Measurements from ENCODE around the gene CSRP1. TPM values are rescaled to one million over a fixed set of nuclear protein-coding genes. Genes with fewer than 3 reads are reported as not detected.
A peak's percentile ranks its signal among the peaks of the same experiment; 100 is the strongest.

CSRP1 gene
- total RNA-seq, 1 donor from 2014 or later = 11.4 TPM

DNA sequence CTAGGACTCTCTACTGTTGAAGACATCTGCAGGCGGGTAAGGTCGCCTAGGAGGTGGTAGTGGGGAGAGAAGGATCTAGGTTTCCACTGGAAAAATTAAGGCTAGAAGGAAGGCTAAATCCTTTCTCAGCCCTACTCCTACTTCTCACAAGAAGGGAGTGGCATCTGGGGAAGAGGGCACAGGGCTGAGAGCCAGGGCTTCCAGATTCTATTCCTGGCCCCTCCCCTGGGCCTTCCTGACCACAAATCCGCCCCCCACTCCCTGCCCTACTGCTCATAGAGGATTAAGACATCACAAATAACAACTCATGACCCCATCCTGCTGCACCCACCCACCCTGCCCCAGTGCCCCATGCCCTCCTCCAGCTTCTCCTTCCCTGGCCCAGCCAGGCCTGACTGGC, 40.4 kb downstream of the CSRP1 start:
- H3K4me3 Mint-ChIP-seq = peak overlapping the region; percentile 97
- peaks cover 13% of the 10 kb centered on the region for H3K36me3 Mint-ChIP-seq
- H3K27ac Mint-ChIP-seq = peak overlapping the region; percentile 54
- DNase-seq (ENCODE audit: low spot score in 2 of 2, unreplicated experiment in 2 of 2) = no peak
- H3K27me3 Mint-ChIP-seq (ENCODE audit: low read depth) = no peaks in the 10 kb centered on the region
- no peaks in the 10 kb centered on the region for H3K9me3 Mint-ChIP-seq
- H3K4me1 Mint-ChIP-seq = peaks cover 42% of the 10 kb centered on the region
- TF ChIP-seq, protein P1, sequence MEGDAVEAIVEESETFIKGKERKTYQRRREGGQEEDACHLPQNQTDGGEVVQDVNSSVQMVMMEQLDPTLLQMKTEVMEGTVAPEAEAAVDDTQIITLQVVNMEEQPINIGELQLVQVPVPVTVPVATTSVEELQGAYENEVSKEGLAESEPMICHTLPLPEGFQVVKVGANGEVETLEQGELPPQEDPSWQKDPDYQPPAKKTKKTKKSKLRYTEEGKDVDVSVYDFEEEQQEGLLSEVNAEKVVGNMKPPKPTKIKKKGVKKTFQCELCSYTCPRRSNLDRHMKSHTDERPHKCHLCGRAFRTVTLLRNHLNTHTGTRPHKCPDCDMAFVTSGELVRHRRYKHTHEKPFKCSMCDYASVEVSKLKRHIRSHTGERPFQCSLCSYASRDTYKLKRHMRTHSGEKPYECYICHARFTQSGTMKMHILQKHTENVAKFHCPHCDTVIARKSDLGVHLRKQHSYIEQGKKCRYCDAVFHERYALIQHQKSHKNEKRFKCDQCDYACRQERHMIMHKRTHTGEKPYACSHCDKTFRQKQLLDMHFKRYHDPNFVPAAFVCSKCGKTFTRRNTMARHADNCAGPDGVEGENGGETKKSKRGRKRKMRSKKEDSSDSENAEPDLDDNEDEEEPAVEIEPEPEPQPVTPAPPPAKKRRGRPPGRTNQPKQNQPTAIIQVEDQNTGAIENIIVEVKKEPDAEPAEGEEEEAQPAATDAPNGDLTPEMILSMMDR (IDR thresholded peaks at IDR 0.05; ENCODE audit: unreplicated experiment) = no peak

DNA sequence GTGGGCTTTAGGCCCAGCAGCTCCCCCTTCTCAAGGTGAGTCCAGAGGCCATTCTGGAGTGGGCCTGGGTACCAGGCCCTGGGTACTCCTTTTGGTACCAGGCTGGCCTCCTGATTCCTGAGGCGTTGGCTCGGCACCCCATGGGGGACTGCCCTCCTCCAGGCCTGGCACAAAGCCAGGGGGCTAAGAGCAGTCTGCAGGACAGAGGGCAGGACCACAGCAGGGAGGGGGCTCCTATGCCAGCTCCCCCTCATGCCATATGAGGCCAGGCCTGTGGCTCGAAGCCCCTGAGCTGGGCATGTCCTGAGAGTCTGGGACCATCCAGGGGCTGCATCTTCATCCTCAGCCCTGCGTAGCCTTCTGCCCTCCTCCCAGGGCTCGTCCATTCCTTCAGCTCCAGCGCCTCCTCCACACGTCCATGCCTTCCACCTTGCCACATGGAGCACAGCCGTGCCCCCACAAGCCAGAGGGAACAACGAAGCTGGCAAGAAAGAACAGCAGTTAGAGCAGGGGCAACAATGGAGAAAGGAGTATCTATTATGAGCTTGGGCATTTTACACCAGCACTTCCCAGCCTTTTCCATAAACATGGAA, 41.1 kb downstream of the CSRP1 start:
- H3K4me3 Mint-ChIP-seq = peak overlapping the region; percentile 97
- H3K9me3 Mint-ChIP-seq = no peaks in the 10 kb centered on the region
- DNase-seq (ENCODE audit: low spot score in 2 of 2, unreplicated experiment in 2 of 2) = no peak
- TF ChIP-seq, protein P1 (IDR thresholded peaks at IDR 0.05; ENCODE audit: unreplicated experiment) = no peak
- H3K36me3 Mint-ChIP-seq = peaks cover 13% of the 10 kb centered on the region
- peak overlapping the region; percentile 54 for H3K27ac Mint-ChIP-seq
- no peaks in the 10 kb centered on the region for H3K27me3 Mint-ChIP-seq (ENCODE audit: low read depth)
- H3K4me1 Mint-ChIP-seq = peaks cover 48% of the 10 kb centered on the region

- no peak for DNase-seq (ENCODE audit: low spot score in 2 of 2, unreplicated experiment in 2 of 2)
- H3K27me3 Mint-ChIP-seq (ENCODE audit: low read depth) = no peaks in the 10 kb centered on the region
- H3K4me1 Mint-ChIP-seq = peaks cover 43% of the 10 kb centered on the region
- H3K36me3 Mint-ChIP-seq = peaks cover 13% of the 10 kb centered on the region
- no peaks in the 10 kb centered on the region for H3K9me3 Mint-ChIP-seq
- no peak overlapping the region for H3K4me3 Mint-ChIP-seq
- peak overlapping the region; percentile 65 for H3K27ac Mint-ChIP-seq
- TF ChIP-seq, protein P1 (IDR thresholded peaks at IDR 0.05; ENCODE audit: unreplicated experiment) = no peak
Measured at GRCh38 chr1:201463071-201463552, 43.8 kb downstream of the CSRP1 start.

DNA sequence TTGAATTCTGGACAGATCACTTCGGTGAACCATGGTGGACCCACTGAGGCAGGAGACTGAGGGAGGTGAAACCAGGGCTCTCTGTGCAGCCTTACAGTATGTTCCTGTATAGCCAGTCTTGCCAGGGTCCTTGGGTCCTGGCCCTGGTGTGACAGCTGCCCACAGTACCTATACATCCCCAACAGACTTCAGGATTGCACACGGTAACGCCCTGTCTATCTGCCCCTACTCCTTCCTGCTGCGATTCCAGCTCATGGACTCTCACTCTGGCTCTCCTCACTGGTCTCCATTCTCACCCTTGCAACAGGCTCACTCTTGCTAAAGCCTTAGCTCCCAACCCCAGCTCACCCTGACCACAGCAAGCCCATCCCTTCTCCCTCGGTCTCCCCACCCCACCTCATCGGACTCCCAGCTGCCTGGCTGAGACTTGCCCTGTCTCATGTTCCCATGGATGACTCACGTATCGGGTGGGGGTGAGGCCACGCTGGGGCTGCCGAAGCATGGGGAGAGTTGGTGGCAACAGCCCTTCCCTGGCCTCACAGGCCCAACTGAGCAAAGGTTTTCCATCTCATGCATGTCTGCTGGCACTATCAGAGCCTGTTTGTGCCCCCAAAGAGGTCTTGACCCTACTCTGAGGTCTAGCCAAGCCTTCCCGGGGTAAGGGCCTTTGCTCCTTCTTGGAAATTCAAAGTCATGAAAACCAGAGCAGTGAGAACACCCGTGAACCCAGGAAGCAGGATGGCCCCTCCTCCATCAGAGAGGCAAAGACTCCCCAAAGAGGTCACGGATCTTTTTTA, 45.1 kb downstream of the CSRP1 start:
- no peaks in the 10 kb centered on the region for H3K9me3 Mint-ChIP-seq
- H3K4me3 Mint-ChIP-seq = no peak overlapping the region
- DNase-seq (ENCODE audit: low spot score in 2 of 2, unreplicated experiment in 2 of 2) = peak in 1 of 2 experiments; percentile 51
- peaks cover 13% of the 10 kb centered on the region for H3K36me3 Mint-ChIP-seq
- TF ChIP-seq, protein P1 (IDR thresholded peaks at IDR 0.05; ENCODE audit: unreplicated experiment) = no peak
- H3K27ac Mint-ChIP-seq = peak overlapping the region; percentile 92
- H3K27me3 Mint-ChIP-seq (ENCODE audit: low read depth) = no peaks in the 10 kb centered on the region
- H3K4me1 Mint-ChIP-seq = peaks cover 45% of the 10 kb centered on the region

DNA sequence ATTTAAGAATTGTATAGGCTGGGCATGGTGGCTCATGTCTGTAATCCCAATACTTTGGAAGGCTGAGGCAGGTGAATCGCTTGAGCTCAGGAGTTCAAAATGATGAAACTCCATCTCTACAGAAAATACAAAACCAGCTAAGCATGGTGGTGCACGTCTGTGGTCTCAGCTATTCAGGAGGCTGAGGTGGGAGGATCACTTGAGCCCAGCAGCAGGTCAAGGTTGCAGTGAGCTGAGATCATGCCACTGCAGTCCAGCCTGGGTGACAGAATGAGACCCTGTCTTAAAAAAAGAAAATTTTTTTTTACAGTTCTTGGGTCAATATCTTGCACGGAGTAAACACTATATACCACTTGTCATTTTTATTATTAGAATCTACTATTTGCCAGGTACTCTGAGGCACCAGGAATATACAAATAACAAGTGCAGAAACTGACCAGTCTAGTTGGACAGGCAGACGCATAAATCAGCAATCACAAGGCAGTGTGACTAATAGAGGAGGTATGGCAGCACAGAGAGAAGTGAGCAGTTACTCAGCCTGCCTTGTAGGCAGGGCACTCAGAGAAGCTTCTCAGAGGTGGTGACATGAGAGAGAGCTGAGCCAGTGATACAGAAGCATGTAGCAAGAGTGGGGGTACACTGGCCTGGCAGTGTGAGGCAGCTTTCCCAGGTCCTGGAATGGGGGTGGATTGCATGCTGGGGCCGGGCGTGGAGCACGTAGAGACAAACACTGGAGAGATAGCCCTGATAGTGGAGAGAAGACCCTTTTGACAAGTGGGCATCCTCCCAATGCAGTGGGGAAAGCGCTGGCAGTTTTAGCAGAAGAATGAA, 45.9 kb downstream of the CSRP1 start:
- TF ChIP-seq, protein P1 (IDR thresholded peaks at IDR 0.05; ENCODE audit: unreplicated experiment) = no peak

More for the DNA sequence above, 45.9 kb downstream of the CSRP1 start:
- Mint-ChIP-seq H3K36me3 (peaks cover 13% of the 10 kb centered on the region), H3K4me1 (peaks cover 44% of the 10 kb centered on the region), H3K27me3 (ENCODE audit: low read depth) (no peaks in the 10 kb centered on the region), H3K9me3 (no peaks in the 10 kb centered on the region), H3K4me3 (peak overlapping the region; percentile 1), H3K27ac (peak overlapping the region; percentile 92)
- DNase-seq (ENCODE audit: low spot score in 2 of 2, unreplicated experiment in 2 of 2) = no peak

All from mesothelial cell of epicardium (in vitro differentiated cells).